Measurements from ENCODE around the gene RUNX3. TPM values are rescaled to one million over a fixed set of nuclear protein-coding genes. Genes with fewer than 3 reads are reported as not detected.

RUNX3 gene
- total and polyA plus RNA-seq, 4 donors = 0.43 to 1.1 (median 0.88) TPM

DNA sequence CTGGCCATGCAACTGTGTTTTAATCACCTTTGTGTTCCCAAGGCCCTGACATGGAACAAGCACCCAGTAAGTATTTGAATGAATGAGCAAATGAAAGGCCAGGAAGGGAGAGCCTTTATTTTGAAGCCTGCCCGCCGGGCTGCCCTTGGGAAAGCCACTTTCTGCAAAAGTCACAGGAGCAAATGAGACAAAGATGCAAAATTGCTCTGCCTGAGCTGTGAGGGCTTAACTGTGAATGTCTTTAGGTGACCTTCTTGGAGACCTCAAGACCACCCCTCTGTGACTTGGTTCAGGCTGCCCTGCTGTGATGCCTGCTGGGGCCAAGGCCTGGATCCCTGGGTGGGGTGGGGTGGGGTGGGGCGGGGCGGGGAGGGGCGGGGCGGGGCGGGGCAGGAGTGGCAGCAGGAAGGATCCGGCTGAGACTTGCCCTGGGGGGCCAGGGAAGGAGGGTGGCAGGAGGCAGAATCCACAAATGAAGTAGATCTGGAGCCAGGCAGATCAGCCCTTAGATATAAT, 54.0 kb downstream of the RUNX3 start:
- Histone ChIP-seq H3K4me1 (ENCODE audit: control insufficient read depth in 4 of 4, insufficient read depth in 4 of 4, low read length in 3 of 4) (no peaks in the 10 kb centered on the region), H3K27ac (ENCODE audit: low read depth in 1 of 2, low read length in 2 of 2) (no peak overlapping the region), H3K4me3 (ENCODE audit: low read depth in 1 of 3, low read length in 3 of 3) (no peak overlapping the region), H3K36me3 (ENCODE audit: control insufficient read depth in 4 of 4, insufficient read depth in 3 of 4, low read depth in 1 of 4, low read length in 3 of 4) (no peaks in the 10 kb centered on the region), H3K9me3 (ENCODE audit: control insufficient read depth in 4 of 4, low read length in 3 of 4) (no peaks in the 10 kb centered on the region), H3K9ac (ENCODE audit: low read depth in 1 of 2, low read length in 2 of 2) (no peak overlapping the region), H3K27me3 (ENCODE audit: control insufficient read depth in 4 of 4, insufficient read depth in 4 of 4, low read length in 3 of 4) (no peaks in the 10 kb centered on the region)
- DNase-seq (ENCODE audit: low spot score) = no peak
- 66% methylated on average over 8 of the region's 8 CpGs for WGBS
- TF ChIP-seq GABPA (IDR thresholded peaks at IDR 0.05 in 1 of 2, conservative IDR thresholded peaks at IDR 0.05 in 1 of 2) (no peak), YY1 (IDR thresholded peaks at IDR 0.05) (no peak), JUND (IDR thresholded peaks at IDR 0.05) (no peak)

DNA sequence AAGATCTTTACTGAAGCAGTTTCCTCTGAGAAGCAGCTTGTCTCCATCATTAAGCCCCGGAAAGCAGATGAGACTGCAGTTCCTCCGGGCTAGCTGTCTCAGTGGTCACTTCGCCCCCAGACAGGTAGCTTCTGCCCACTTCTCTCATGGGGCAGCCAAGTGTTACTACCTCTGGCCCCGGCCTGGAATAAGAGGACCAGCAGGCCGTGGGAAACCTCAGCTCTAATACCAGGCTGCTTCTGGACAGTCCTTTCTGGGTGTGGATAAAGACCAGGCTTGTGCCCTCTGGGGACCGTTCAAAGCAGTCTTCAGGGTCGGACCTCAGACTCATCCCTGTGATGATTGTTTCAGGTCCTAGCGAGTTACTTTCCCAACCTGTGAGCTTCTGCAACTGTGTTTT, 54.8 kb downstream of the RUNX3 start:
- H3K4me3 ChIP-seq (ENCODE audit: low read depth in 1 of 3, low read length in 3 of 3) = no peak overlapping the region
- no peaks in the 10 kb centered on the region for H3K4me1 ChIP-seq (ENCODE audit: control insufficient read depth in 4 of 4, insufficient read depth in 4 of 4, low read length in 3 of 4)
- H3K9ac ChIP-seq (ENCODE audit: low read depth in 1 of 2, low read length in 2 of 2) = no peak overlapping the region
- TF ChIP-seq RXRA (IDR thresholded peaks at IDR 0.05) (no peak), HNF4A (conservative IDR thresholded peaks at IDR 0.05) (no peak), NR2F2 (IDR thresholded peaks at IDR 0.05) (no peak), EGR1 (IDR thresholded peaks at IDR 0.05; ENCODE audit: low read depth in 2 of 2) (no peak), HNF4G (IDR thresholded peaks at IDR 0.05) (no peak), GABPA (IDR thresholded peaks at IDR 0.05 in 1 of 2, conservative IDR thresholded peaks at IDR 0.05 in 1 of 2) (no peak), JUND (IDR thresholded peaks at IDR 0.05) (no peak), YY1 (IDR thresholded peaks at IDR 0.05) (no peak), FOXA2 (IDR thresholded peaks at IDR 0.05) (no peak), RAD21 (IDR thresholded peaks at IDR 0.05) (no peak), TAF1 (conservative IDR thresholded peaks at IDR 0.05) (no peak), SP1 (IDR thresholded peaks at IDR 0.05) (no peak), FOXA1 (IDR thresholded peaks at IDR 0.05) (no peak)
- TF ChIP-seq, protein P1, sequence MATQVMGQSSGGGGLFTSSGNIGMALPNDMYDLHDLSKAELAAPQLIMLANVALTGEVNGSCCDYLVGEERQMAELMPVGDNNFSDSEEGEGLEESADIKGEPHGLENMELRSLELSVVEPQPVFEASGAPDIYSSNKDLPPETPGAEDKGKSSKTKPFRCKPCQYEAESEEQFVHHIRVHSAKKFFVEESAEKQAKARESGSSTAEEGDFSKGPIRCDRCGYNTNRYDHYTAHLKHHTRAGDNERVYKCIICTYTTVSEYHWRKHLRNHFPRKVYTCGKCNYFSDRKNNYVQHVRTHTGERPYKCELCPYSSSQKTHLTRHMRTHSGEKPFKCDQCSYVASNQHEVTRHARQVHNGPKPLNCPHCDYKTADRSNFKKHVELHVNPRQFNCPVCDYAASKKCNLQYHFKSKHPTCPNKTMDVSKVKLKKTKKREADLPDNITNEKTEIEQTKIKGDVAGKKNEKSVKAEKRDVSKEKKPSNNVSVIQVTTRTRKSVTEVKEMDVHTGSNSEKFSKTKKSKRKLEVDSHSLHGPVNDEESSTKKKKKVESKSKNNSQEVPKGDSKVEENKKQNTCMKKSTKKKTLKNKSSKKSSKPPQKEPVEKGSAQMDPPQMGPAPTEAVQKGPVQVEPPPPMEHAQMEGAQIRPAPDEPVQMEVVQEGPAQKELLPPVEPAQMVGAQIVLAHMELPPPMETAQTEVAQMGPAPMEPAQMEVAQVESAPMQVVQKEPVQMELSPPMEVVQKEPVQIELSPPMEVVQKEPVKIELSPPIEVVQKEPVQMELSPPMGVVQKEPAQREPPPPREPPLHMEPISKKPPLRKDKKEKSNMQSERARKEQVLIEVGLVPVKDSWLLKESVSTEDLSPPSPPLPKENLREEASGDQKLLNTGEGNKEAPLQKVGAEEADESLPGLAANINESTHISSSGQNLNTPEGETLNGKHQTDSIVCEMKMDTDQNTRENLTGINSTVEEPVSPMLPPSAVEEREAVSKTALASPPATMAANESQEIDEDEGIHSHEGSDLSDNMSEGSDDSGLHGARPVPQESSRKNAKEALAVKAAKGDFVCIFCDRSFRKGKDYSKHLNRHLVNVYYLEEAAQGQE (IDR thresholded peaks at IDR 0.05) = no peak
- TF ChIP-seq, protein P2, sequence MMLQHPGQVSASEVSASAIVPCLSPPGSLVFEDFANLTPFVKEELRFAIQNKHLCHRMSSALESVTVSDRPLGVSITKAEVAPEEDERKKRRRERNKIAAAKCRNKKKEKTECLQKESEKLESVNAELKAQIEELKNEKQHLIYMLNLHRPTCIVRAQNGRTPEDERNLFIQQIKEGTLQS (IDR thresholded peaks at IDR 0.05) = no peak
- TF ChIP-seq, protein P3, sequence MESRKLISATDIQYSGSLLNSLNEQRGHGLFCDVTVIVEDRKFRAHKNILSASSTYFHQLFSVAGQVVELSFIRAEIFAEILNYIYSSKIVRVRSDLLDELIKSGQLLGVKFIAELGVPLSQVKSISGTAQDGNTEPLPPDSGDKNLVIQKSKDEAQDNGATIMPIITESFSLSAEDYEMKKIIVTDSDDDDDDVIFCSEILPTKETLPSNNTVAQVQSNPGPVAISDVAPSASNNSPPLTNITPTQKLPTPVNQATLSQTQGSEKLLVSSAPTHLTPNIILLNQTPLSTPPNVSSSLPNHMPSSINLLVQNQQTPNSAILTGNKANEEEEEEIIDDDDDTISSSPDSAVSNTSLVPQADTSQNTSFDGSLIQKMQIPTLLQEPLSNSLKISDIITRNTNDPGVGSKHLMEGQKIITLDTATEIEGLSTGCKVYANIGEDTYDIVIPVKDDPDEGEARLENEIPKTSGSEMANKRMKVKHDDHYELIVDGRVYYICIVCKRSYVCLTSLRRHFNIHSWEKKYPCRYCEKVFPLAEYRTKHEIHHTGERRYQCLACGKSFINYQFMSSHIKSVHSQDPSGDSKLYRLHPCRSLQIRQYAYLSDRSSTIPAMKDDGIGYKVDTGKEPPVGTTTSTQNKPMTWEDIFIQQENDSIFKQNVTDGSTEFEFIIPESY (IDR thresholded peaks at IDR 0.05) = no peak
- TF ChIP-seq, protein P4, sequence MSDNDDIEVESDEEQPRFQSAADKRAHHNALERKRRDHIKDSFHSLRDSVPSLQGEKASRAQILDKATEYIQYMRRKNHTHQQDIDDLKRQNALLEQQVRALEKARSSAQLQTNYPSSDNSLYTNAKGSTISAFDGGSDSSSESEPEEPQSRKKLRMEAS (IDR thresholded peaks at IDR 0.05) = no peak
- TF ChIP-seq, protein P5, sequence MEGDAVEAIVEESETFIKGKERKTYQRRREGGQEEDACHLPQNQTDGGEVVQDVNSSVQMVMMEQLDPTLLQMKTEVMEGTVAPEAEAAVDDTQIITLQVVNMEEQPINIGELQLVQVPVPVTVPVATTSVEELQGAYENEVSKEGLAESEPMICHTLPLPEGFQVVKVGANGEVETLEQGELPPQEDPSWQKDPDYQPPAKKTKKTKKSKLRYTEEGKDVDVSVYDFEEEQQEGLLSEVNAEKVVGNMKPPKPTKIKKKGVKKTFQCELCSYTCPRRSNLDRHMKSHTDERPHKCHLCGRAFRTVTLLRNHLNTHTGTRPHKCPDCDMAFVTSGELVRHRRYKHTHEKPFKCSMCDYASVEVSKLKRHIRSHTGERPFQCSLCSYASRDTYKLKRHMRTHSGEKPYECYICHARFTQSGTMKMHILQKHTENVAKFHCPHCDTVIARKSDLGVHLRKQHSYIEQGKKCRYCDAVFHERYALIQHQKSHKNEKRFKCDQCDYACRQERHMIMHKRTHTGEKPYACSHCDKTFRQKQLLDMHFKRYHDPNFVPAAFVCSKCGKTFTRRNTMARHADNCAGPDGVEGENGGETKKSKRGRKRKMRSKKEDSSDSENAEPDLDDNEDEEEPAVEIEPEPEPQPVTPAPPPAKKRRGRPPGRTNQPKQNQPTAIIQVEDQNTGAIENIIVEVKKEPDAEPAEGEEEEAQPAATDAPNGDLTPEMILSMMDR (IDR thresholded peaks at IDR 0.05; ENCODE audit: low read depth, low read length, missing input control) = no peak
- DNase-seq (ENCODE audit: low spot score) = no peak
- WGBS = 88% methylated on average over 8 of the region's 8 CpGs
- H3K36me3 ChIP-seq (ENCODE audit: control insufficient read depth in 4 of 4, insufficient read depth in 3 of 4, low read depth in 1 of 4, low read length in 3 of 4) = no peaks in the 10 kb centered on the region
- H3K9me3 ChIP-seq (ENCODE audit: control insufficient read depth in 4 of 4, low read length in 3 of 4) = no peaks in the 10 kb centered on the region
- no peak overlapping the region for H3K27ac ChIP-seq (ENCODE audit: low read depth in 1 of 2, low read length in 2 of 2)
- H3K27me3 ChIP-seq (ENCODE audit: control insufficient read depth in 4 of 4, insufficient read depth in 4 of 4, low read length in 3 of 4) = no peaks in the 10 kb centered on the region
